H9 (cell line): ENCODE results near the gene NEDD4L. TPM values are rescaled to one million over a fixed set of nuclear protein-coding genes. Genes with fewer than 3 reads are reported as not detected.

Source experiments
- DNase-seq: peaks from one replicate; pipeline ENCODE4 v3.0.0-alpha.2; 2017
- H2AFZ ChIP-seq: one replicate; pipeline ENCODE4 v1.6.1; 2013; ENCODE audit warnings: mild to moderate bottlenecking, low read length, control low read depth, moderate library complexity
- H2AK5ac ChIP-seq: 2 replicates; pipeline ENCODE4 v1.6.1; 2013; ENCODE audit warnings: low read length, control low read depth, mixed read lengths; ENCODE audit not compliant: insufficient read length
- H2BK120ac ChIP-seq: one replicate; pipeline ENCODE4 v1.6.1; 2013; ENCODE audit warnings: low read depth, mild to moderate bottlenecking, low read length, control low read depth, inconsistent platforms; ENCODE audit not compliant: poor library complexity, severe bottlenecking
- H2BK12ac ChIP-seq: 2 replicates; pipeline ENCODE4 v1.6.1; 2013; ENCODE audit warnings: low read length, control low read depth, mixed read lengths, low read depth; ENCODE audit not compliant: insufficient read length
- H2BK15ac ChIP-seq: 2 replicates; pipeline ENCODE4 v1.6.1; 2013; ENCODE audit warnings: low read depth, low read length, control low read depth
- H2BK20ac ChIP-seq: one replicate; pipeline ENCODE4 v1.6.1; 2013; ENCODE audit warnings: low read depth, mild to moderate bottlenecking, low read length, control low read depth, inconsistent platforms; ENCODE audit not compliant: poor library complexity, severe bottlenecking
- H2BK5ac ChIP-seq: 2 replicates; pipeline ENCODE4 v1.6.1; 2013; ENCODE audit warnings: low read length, control low read depth, mixed read lengths; ENCODE audit not compliant: insufficient read length
- H3K14ac ChIP-seq: 2 replicates; pipeline ENCODE4 v1.6.1; 2013; ENCODE audit warnings: low read length, control low read depth; ENCODE audit not compliant: insufficient read depth
- H3K18ac ChIP-seq: 2 replicates; pipeline ENCODE4 v1.6.1; 2013; ENCODE audit warnings: low read depth, mild to moderate bottlenecking, mixed read lengths, low read length, control low read depth; ENCODE audit not compliant: insufficient read length
- H3K23ac ChIP-seq: 2 replicates; pipeline ENCODE4 v1.6.1; 2013; ENCODE audit warnings: low read length, control low read depth, mixed read lengths, low read depth; ENCODE audit not compliant: insufficient read length
- H3K23me2 ChIP-seq: 2 replicates; pipeline ENCODE4 v1.6.1; 2013; ENCODE audit warnings: low read depth, mild to moderate bottlenecking, mixed read lengths, low read length, control low read depth; ENCODE audit not compliant: insufficient read length, poor library complexity, severe bottlenecking
- H3K27ac ChIP-seq: 2 replicates; pipeline ENCODE4 v1.5.1; 2013; ENCODE audit warnings: low read length, control low read depth, mixed read lengths, low read depth; ENCODE audit not compliant: insufficient read length
- H3K27me3 ChIP-seq: 2 replicates; pipeline ENCODE4 v1.6.1; 2013; ENCODE audit warnings: low read length, control low read depth, inconsistent platforms; ENCODE audit not compliant: insufficient read depth
- H3K4ac ChIP-seq: 2 replicates; pipeline ENCODE4 v1.6.1; 2013; ENCODE audit warnings: low read depth, mild to moderate bottlenecking, control low read depth, inconsistent platforms, low read length, moderate library complexity
- H3K4me1 ChIP-seq: 2 replicates; pipeline ENCODE4 v1.6.1; 2013; ENCODE audit warnings: low read length, control low read depth, inconsistent platforms; ENCODE audit not compliant: insufficient read depth
- H3K4me2 ChIP-seq: 2 replicates; pipeline ENCODE4 v1.6.1; 2013; ENCODE audit warnings: low read length, control low read depth, mixed read lengths; ENCODE audit not compliant: insufficient read length, insufficient read depth
- H3K56ac ChIP-seq: 2 replicates; pipeline ENCODE4 v1.6.1; 2013; ENCODE audit warnings: low read depth, mild to moderate bottlenecking, mixed read lengths, low read length, control low read depth; ENCODE audit not compliant: insufficient read length
- H3K79me1 ChIP-seq: 2 replicates; pipeline ENCODE4 v1.6.1; 2013; ENCODE audit warnings: low read depth, mild to moderate bottlenecking, moderate library complexity, low read length, control low read depth, inconsistent platforms; ENCODE audit not compliant: insufficient read depth, poor library complexity, severe bottlenecking
- H3K79me2 ChIP-seq: 2 replicates; pipeline ENCODE4 v1.6.1; 2013; ENCODE audit warnings: low read length, control low read depth, inconsistent platforms; ENCODE audit not compliant: insufficient read depth
- H3K9ac ChIP-seq: 2 replicates; pipeline ENCODE4 v1.6.1; 2013; ENCODE audit warnings: low read length, control low read depth, mixed read lengths; ENCODE audit not compliant: insufficient read length; ENCODE audit errors: extremely low read depth
- H3K9me3 ChIP-seq: one replicate; pipeline ENCODE4 v1.6.1; 2013; ENCODE audit warnings: low read depth, low read length, inconsistent platforms; ENCODE audit not compliant: control insufficient read depth
- H3T11ph ChIP-seq: one replicate; pipeline ENCODE4 v1.6.1; 2013; ENCODE audit warnings: mild to moderate bottlenecking, low read length, control low read depth, inconsistent platforms
- H4K20me1 ChIP-seq: one replicate; pipeline ENCODE4 v1.6.1; 2013; ENCODE audit not compliant: control insufficient read depth, insufficient read length, insufficient read depth
- H4K5ac ChIP-seq: 2 replicates; pipeline ENCODE4 v1.6.1; 2013; ENCODE audit warnings: low read depth, mild to moderate bottlenecking, mixed read lengths, low read length, control low read depth; ENCODE audit not compliant: insufficient read length
- H4K8ac ChIP-seq: replicated peaks from 2 replicates; pipeline ENCODE4 v1.6.1; 2013; ENCODE audit warnings: low read length, control low read depth, mixed read lengths, low read depth; ENCODE audit not compliant: insufficient read length
- H4K91ac ChIP-seq: 2 replicates; pipeline ENCODE4 v1.6.1; 2013; ENCODE audit warnings: low read depth, mild to moderate bottlenecking, moderate library complexity, mixed read lengths, low read length, control low read depth; ENCODE audit not compliant: insufficient read length
- H3K27ac Mint-ChIP-seq, 3 experiments: 2 replicates in 2 of 3; 3 replicates in 1 of 3; pipeline ENCODE4 v1.8.0; 2020 to 2021; ENCODE audit warnings: mixed read lengths in 3 of 3, mild to moderate bottlenecking in 1 of 3, moderate library complexity in 1 of 3
- H3K27me3 Mint-ChIP-seq: 2 replicates; pipeline ENCODE4 v1.8.0; 2021; ENCODE audit warnings: low read depth, mild to moderate bottlenecking, moderate library complexity, mixed read lengths
- H3K36me3 Mint-ChIP-seq, 3 experiments: 2 replicates in 2 of 3; 3 replicates in 1 of 3; pipeline ENCODE4 v1.8.0; 2020 to 2021; ENCODE audit warnings: low read depth in 3 of 3, mixed read lengths in 3 of 3; ENCODE audit not compliant: insufficient read depth in 1 of 3
- H3K4me1 Mint-ChIP-seq, 2 experiments: 2 replicates each; pipeline ENCODE4 v1.8.0; 2020; ENCODE audit warnings: mixed read lengths in 2 of 2
- H3K4me3 Mint-ChIP-seq, 2 experiments: 2 replicates in 1 of 2; 3 replicates in 1 of 2; pipeline ENCODE4 v1.8.0; 2020 to 2021; ENCODE audit warnings: mild to moderate bottlenecking in 2 of 2, mixed read lengths in 2 of 2, moderate library complexity in 1 of 2
- H3K9me3 Mint-ChIP-seq, 2 experiments: 2 replicates in 1 of 2; 3 replicates in 1 of 2; pipeline ENCODE4 v1.8.0; 2020; ENCODE audit warnings: mild to moderate bottlenecking in 2 of 2, mixed read lengths in 2 of 2, moderate library complexity in 1 of 2
- CTCF ChIP-seq: fragments of 200-600 bp; sonication (generic); conservative IDR thresholded peaks from 3 replicates; pipeline ENCODE4 v1.8.0; 2021; ENCODE audit warnings: antibody characterized with exemption, mild to moderate bottlenecking
- WGBS: extraction: QIAGEN DNeasy Blood & Tissue Kit; methylation state at CpG from one replicate; pipeline ENCODE4 v1.1.7; 2013; ENCODE audit warnings: missing lambda C conversion rate, low lambda C conversion rate, mixed read lengths; ENCODE audit not compliant: insufficient read length; ENCODE audit errors: extremely low coverage; 5-methylcytosine and 5-hydroxymethylcytosine counted together
- total RNA-seq: library from RNA; stranded (reverse); gene quantifications from 2 replicates; pipeline ENCODE4 v1.2.1, GENCODE V29; 2021

Gene NEDD4L
- total RNA-seq, 1 experiment from 2014 or later = 76.3 TPM

DNA sequence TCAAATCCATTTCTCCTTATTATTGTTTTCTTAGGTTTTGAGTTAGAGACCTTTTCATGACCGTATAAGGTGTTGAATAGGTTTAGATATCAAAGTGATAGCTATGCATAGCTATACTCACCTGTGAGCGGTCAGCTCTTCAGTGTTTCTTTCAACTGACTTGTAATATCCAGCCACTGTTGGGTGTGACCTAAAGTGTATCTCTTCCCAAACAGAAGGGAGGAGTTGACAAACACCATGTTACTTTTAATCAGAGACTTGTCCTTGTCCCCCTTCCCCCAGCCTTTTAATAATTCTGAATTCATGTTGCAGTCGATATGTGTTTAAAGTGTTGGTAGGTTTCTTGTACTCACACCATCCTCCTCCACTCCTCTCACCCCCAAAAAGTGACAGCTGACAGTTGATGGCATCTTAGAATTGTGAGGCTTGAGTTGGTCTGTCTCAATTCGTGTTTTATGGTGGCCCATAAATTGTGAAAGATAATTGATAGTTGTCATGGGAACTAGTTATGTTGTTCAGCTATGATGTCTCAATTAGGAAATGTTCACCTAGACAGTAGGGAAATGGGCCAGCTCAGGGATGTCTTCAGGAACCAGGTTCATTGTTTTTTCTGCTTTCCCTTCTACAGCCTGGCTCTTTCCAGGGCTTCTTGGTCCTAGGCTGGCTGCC, 12.0 kb downstream of the NEDD4L start:
- Histone ChIP-seq H3T11ph (no peak overlapping the region), H3K27me3 (no peaks in the 10 kb centered on the region), H2AK5ac (no peak overlapping the region), H3K23ac (no peak overlapping the region), H2BK20ac (no peak overlapping the region), H2BK15ac (no peak overlapping the region), H2AFZ (no peak overlapping the region), H3K56ac (no peak overlapping the region), H2BK120ac (no peak overlapping the region), H4K91ac (no peak overlapping the region), H3K4me2 (no peak overlapping the region), H3K9me3 (no peaks in the 10 kb centered on the region), H4K20me1 (no peaks in the 10 kb centered on the region), H3K79me1 (no peaks in the 10 kb centered on the region), H3K18ac (no peak overlapping the region), H2BK5ac (no peak overlapping the region), H2BK12ac (no peak overlapping the region), H3K23me2 (no peaks in the 10 kb centered on the region), H3K4me1 (peaks cover 4% of the 10 kb centered on the region; the same call in 1 of the 2 replicates), H4K5ac (no peak overlapping the region), H3K79me2 (peaks cover 17% of the 10 kb centered on the region; the same call in 1 of the 2 replicates), H3K27ac (no peak overlapping the region), H4K8ac (no peak overlapping the region), H3K4ac (no peak overlapping the region), H3K14ac (no peak overlapping the region), H3K9ac (no peak overlapping the region)
- Mint-ChIP-seq H3K4me3 (no peak overlapping the region), H3K36me3 (peaks cover 2 to 9% (median 9%) of the 10 kb centered on the region in 3 experiments), H3K4me1 (peaks cover 30 to 39% of the 10 kb centered on the region in 2 experiments), H3K27ac (peak overlapping the region in 2 of 3 experiments; percentile 11 to 42; a peak in 1 of 7 replicates), H3K27me3 (no peaks in the 10 kb centered on the region), H3K9me3 (no peaks in the 10 kb centered on the region)
- no CpG with 5 or more reads among the region's 4 CpGs for WGBS
- no peak for TF ChIP-seq CTCF
- DNase-seq = no peak
